HG03108 (cell line): ENCODE results near the gene C11orf16.
"Not testable (repeated sequence)": the region's sequence is repeated elsewhere in the genome, so short reads cannot be mapped to it uniquely, and the experiment has no call there.

Experiments
- ATAC-seq: cut with Tn5 transposase; IDR thresholded peaks from one replicate; pipeline ENCODE4 v1.9.1; 2021; ENCODE audit warnings: moderate library complexity; ENCODE audit not compliant: unreplicated experiment

Gene C11orf16, protein sequence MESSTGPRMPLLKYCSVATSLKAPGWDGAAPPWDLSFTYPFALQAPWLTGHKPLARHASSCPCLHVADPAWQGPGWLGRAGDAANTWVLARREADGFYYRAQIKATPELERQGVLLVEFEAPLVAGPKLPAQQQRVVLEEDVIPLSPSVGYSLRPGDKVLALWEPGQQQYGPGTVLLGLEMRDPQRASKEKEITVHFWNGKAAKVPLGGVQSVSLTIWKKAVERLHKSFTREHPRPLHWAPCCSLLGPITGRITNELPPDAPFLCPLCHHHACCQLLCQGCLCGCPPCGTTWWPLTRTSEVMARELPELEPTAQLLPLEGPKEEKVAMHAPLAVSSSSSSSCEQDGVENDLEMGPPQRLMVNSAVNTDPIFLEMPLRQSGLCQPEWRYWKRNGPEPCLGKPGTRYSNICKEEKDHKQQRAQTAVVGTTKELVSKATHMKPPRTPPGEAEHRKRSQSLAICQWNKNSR

DNA sequence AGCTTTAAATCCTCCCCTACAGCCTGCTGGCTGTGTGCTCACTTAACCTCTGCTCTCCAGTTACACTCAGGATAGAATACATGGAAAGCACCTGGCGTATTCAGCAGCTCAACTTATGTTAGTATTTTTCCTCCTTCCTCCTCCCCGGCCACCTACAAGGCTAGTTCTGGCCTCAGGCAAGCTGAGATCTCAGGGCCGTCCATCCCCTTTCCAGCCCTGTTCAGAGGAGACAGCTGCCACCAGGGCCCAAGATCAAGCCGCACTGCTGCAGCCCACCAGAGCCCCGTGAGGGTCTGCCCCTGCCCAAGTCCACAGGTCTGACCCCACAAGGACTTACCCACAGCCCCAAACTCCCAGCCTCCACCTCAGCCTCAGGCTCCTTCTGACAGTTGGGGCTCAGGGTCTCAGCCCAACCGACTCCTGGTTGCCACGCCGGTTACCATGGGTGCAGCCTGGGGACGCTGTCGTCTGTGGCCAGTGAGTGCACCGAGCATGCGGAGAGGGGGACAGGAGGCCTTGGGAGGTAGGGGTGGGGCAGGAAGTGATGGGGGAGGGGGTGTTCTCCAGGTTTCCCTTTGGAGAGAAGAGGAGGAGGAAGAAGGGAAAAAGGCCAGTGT is at the start of gene C11orf16:
C11orf16 (minus strand) TSS at position 384 of the 617 bp plus-strand sequence. CDS start 639 bp downstream, outside the sequence.
- ATAC-seq = no peak

- ATAC-seq = no peak
Measured at GRCh38 chr11:8980485-8980884, 47.7 kb upstream of the C11orf16 start.

- not testable (repeated sequence) for ATAC-seq
Measured at GRCh38 chr11:8979365-8979764, 46.6 kb upstream of the C11orf16 start.

DNA sequence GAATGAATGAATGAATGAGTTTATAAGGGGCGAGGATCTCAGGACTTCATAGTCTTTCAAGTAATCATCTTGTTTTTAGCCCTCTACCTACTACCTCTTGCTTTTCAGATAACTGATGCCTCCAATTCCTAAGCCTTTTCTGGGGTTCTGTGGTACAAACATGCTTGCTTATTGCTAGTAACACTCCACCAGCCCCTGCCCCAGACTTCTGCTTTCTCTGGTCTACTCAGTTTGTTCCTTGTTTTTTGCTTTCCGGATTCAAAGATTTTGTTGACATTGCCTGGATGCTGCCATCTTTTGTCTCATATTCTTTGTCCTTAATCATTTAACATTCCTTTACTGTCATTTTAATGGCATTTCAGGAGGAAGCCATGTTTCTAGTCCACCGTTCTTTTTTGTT is 40.4 kb upstream of the C11orf16 start:
- no peak for ATAC-seq

GRCh38 chr11:8971924-8972316 is 39.2 kb upstream of the C11orf16 start:
- ATAC-seq = no peak

GRCh38 chr11:8971196-8971923 is 38.6 kb upstream of the C11orf16 start:
- ATAC-seq = no peak

DNA sequence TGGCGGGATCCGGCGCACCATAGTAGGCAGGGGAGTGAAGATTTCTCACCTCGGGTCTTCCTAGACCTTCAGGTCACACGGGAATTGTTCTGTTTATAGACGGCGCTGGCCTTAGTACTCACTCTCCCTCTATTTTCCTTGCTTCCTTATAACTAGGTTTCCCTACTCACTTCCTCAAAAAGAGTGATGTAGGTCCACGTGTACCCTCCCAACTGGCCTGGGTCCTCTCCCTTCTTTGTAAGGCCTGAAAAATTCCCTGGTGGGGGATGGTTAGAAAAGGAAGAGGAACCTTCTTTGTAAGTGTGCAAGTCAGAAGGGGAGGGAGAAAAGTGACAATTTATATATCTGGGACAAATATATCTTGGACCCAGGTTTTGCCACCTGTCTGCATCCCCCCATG is 34.4 kb upstream of the C11orf16 start:
- no peak for ATAC-seq

- peak; percentile 81 for ATAC-seq
Measured at GRCh38 chr11:8964324-8965320, 31.9 kb upstream of the C11orf16 start, which contains the start of gene TMEM9B. TSS of gene TMEM9B (minus strand) at chr11:8964442. CDS start at chr11:8964313, 129 bp downstream.

DNA sequence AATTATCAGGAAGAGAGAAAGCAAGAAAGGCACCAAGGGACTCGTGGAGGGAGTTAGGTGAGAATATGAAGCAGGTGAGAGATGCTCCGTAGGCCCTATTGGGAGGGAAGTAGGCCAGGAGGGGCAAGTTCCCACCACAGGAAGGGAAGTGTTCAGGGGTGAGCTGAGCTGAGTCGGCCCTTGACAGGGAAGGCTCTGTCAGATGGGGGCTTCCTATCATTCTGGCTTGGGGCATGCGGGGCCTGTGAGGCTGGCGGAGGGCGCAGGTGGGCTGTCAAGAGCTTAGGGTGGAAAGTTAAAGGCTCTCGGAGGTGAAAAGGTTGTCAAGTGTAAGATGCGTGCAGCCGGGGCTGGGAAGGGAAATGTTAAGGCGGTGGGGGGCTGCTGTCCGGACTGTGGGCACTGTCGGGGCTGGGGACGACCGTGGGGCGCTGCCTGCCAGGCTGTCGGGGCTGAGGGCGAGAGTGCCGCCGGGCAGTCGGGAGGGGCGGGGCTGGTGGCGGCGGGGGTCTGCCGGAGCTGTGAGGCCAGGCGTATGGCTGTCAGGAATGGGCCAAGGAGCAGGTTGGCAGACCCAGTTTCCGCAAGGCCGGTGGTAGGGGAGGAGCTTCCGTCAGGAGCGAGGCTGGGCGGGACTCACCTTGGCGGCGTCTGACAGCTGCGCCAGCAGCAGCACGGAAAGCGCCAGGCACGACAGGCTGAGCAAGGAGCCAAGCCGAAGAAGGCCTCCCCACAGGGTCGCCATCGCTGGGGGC is 31.0 kb upstream of the C11orf16 start:
- peak; percentile 62 for ATAC-seq

DNA sequence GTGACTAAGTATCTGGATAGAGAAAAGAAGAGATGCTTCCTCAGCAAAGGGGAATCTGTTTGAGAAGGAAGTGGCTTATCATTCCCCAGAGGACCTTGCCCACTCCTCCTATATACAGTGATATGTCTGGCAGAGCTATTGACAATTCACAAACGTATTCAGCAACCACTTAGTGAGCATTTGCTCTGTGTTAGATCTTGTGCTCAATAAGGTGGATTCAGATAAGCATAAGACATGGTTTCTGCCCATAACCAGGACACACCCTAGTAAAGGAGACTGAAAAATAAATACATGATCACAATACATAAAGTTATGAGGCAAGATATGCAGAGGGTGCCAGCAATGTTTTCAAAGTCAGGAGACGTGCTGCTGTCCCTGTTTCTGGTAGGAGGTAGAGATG is 30.1 kb upstream of the C11orf16 start:
- no peak for ATAC-seq

DNA sequence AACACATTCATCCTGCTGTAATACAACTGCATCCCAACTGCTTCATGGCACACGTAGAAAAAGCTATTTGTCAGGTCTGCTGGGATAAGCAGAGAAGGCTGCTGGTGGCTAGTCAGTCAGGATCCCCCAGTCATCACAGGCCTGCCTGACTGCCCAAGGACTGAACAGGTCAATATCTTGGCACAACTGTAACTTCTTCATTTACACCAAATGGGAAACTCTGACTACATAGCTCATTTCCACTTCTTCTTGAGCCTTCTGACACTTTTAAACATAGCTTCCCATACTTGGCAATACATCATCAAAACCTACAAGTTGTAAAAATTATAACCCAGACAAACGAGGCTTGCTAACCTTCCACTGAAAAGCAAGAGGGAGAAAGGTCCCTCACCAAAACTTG is 28.7 kb upstream of the C11orf16 start:
- no peak for ATAC-seq

- peak; percentile 46 for ATAC-seq
Measured at GRCh38 chr11:8959546-8960166, 26.9 kb upstream of the C11orf16 start.

DNA sequence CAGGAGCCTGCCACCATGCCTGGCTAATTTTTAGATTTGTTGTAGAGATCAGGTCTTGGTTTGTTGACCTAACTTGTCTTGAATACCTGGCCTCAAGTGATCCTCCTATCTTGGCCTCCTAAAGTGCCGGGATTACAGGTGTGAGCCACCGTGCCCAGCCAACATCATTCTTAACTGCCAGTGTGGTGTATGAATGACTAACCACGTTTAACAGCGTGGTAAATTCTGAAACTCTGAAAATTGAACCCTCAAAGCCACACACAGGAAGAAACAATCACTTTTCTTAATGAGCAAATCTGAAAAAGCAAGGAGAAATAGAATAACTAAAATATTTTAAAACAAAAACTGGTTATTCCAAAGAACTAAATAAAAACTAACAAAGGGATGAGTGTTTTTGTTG is 24.1 kb upstream of the C11orf16 start:
- no peak for ATAC-seq

DNA sequence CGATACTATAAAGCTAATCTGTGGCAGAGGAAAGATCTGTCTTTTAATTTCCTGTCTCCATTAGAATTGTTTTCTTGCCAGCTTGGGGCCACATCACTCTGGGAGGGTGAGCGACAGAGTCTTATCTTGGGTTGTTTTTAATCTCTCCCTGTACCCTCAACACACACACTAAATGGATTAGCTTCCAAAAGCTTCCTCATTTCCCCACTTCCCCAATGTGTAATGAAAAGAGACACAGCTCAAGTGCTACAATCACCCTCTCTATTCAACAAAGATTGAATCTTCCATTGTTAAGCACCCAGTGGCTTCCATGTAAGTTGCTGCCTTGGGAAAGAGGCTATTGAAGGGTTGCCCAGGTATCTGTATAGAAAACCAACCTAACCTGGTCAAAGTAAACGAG is 16.1 kb upstream of the C11orf16 start:
- no peak for ATAC-seq

- ATAC-seq = no peak
Measured at GRCh38 chr11:8947230-8947943, 14.6 kb upstream of the C11orf16 start.

GRCh38 chr11:8942518-8943066 is 9.8 kb upstream of the C11orf16 start, which contains the start of gene ASCL3:
TSS of gene ASCL3 (minus strand) at chr11:8943016. CDS start at chr11:8938161, 4,855 bp downstream.
- no peak for ATAC-seq

- no peak for ATAC-seq
Measured at GRCh38 chr11:8941341-8942103, 8.8 kb upstream of the C11orf16 start.
